ENCODE results near the gene PTPRCAP. TPM values are rescaled to one million over a fixed set of nuclear protein-coding genes. Genes with fewer than 3 reads are reported as not detected.

The PTPRCAP gene
- total RNA-seq, 2 experiments from 2014 or later = 351 to 371 TPM

DNA sequence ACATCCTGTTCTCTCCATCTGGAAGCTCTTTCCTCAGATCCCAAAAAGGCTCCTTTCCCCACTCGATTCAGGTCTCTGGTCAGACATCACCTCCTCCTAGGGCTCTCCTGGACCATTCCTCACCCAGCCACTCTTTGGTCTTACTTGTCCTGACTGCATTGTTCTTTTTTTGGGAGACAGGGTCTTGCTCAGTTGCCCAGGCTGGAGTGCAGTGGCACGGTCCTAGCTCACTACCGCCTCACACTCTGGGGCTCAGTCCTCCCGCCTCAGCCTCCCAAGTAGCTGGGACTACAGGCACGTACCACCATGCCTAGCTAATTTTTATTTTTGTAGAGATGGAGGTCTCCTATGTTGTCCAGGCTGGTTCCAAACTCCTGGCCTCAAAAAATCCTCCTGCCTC, 8.0 kb upstream of the PTPRCAP start:
- H3K4me1 Mint-ChIP-seq = peaks cover 33% of the 10 kb centered on the region
- H3K9me3 Mint-ChIP-seq = no peaks in the 10 kb centered on the region
- POLR2A ChIA-PET = interaction anchor here (0.6 to 1.9 kb wide), 3 partner anchors 8 to 147 kb away, joined by 3 to 6 read pairs (median 3); partner anchors contain the start of gene PTPRCAP
- peaks cover 5% of the 10 kb centered on the region for H3K27me3 Mint-ChIP-seq
- DNase-seq (no peak), ATAC-seq (ENCODE audit: low read depth) (no peak)
- H3K36me3 Mint-ChIP-seq = no peaks in the 10 kb centered on the region
- peak overlapping the region; percentile 81 for H3K4me3 Mint-ChIP-seq
- H3K27ac Mint-ChIP-seq = peak overlapping the region; percentile 86

DNA sequence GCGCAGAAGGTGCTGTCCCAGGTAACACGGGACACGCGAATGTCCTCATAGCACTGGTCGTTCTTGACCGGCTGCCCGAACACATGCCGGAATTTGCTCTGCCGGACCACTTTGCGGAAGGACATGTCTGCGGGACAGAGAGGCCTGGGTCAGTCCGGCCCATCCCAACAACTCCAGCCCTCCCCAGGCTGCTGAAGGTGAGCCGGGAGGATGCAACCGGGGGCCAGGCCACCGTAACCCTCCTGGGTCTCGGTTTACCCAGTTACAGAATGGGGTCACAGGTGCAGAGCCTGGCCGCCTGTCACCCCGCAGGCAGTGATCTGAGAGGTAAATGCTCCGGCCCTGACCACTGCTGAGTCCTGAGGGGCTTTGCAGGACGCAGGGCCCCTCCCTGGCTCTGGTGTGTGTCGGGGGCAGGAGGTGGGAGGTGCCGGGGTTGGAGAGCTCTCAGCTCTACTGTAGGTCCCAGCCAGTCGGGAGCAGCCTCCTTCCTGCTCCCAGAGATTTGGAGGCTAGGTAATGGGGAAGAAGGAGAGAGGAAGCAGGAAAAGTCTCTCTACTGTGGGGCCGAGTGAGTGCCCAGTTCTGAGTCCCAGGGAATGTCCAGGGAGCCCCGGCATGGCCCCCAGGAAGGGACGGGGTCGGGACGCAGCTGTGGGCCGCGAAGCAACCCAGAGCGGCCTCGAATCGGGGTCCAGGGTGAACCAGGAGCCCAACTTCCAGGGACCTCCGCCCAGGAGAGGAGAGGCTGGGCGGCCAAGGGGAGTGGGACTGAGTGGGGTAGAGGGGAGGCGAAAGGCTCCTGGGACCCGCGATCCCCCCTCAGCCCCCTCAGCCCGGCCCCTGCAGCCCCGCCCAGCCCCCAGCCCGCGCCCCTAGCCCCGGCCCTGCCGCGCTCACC, 5.3 kb upstream of the PTPRCAP start:
- Mint-ChIP-seq H3K4me1 (peaks cover 46% of the 10 kb centered on the region), H3K27me3 (no peaks in the 10 kb centered on the region), H3K36me3 (peaks cover 11% of the 10 kb centered on the region), H3K9me3 (no peaks in the 10 kb centered on the region), H3K27ac (peak overlapping the region; percentile 87), H3K4me3 (peak overlapping the region; percentile 61)
- DNase-seq (no peak), ATAC-seq (ENCODE audit: low read depth) (no peak)
- POLR2A ChIA-PET = interaction anchor here (0.8 to 2.7 kb wide), 7 partner anchors 8 to 50 kb away, joined by 3 to 9 read pairs (median 3); partner anchors contain the start of genes AIP and TBC1D10C

DNA sequence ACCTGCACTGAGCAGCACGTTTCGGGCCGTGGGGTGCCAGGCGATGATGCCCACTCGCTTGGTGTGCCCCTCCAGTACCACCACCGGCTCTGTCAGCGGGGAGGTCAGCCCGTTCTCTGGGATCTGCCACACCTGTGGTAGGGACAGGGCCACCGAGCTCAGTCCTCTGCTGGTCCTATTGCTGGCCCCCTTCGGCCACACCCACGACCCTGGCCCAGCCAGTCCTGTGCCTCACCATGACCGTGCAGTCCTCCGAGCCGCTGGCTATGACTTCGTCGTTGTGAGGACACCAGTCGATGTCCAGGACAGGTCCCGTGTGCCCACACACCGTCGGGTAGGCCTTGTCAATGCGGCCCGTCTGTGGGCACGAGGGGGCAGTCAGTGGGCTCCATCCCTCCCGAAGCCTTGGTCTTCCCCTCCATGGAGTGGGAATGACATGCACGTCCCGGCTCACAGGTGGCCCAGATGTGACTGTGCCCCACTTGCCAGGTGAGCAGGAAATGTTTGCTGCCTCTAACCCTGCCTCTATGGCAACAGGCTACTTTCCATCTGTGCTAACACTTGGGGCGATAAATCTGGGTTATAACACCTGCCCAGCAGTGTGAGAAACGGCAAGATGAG, 4.4 kb upstream of the PTPRCAP start:
- no peak for ATAC-seq (ENCODE audit: low read depth)

DNA sequence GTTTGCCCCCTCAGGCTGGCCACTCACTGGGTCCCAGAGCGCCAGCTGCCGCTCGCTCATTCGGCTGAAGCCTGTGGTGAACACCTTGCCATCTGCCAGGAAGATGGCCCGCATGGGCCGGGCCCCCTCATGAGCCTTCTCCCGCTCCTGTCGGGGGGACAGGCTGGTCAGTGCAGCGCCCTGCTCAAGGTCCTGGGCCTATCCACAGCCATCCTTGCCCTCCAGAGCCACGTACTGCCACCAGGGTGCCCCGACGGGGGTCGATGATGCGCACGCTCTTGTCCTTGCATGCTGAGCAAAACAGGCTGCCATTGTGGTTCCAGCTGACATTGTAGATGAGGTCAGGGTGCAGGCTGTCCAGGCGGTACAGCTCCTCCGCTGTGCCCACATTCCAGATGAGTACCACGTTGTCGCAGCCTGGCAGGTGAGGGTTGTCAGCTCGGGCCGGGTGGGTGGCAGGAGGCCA, 3.6 kb upstream of the PTPRCAP start:
- Mint-ChIP-seq H3K9me3 (no peaks in the 10 kb centered on the region), H3K4me1 (peaks cover 44% of the 10 kb centered on the region), H3K4me3 (peak overlapping the region; percentile 37), H3K36me3 (peaks cover 20% of the 10 kb centered on the region), H3K27ac (peak overlapping the region; percentile 96), H3K27me3 (no peaks in the 10 kb centered on the region)
- POLR2A ChIA-PET = interaction anchor here (0.8 to 16.3 kb wide), 8 partner anchors 10 to 42 kb away, joined by 4 to 491 read pairs (median 5); partner anchors contain the start of genes AIP, CARNS1, PPP1CA and RPS6KB2
- DNase-seq (no peak), ATAC-seq (ENCODE audit: low read depth) (no peak)

More for the DNA sequence above, 4.4 kb upstream of the PTPRCAP start:
- Mint-ChIP-seq H3K4me1 (peaks cover 46% of the 10 kb centered on the region), H3K9me3 (no peaks in the 10 kb centered on the region), H3K4me3 (no peak overlapping the region), H3K27me3 (no peaks in the 10 kb centered on the region), H3K36me3 (peaks cover 14% of the 10 kb centered on the region), H3K27ac (peak overlapping the region; percentile 87)
- DNase-seq = no peak
- POLR2A ChIA-PET = interaction anchor here (1.4 to 16.3 kb wide), 7 partner anchors 11 to 42 kb away, joined by 4 to 491 read pairs (median 6); partner anchors contain the start of genes AIP, CARNS1, PPP1CA and TBC1D10C

DNA sequence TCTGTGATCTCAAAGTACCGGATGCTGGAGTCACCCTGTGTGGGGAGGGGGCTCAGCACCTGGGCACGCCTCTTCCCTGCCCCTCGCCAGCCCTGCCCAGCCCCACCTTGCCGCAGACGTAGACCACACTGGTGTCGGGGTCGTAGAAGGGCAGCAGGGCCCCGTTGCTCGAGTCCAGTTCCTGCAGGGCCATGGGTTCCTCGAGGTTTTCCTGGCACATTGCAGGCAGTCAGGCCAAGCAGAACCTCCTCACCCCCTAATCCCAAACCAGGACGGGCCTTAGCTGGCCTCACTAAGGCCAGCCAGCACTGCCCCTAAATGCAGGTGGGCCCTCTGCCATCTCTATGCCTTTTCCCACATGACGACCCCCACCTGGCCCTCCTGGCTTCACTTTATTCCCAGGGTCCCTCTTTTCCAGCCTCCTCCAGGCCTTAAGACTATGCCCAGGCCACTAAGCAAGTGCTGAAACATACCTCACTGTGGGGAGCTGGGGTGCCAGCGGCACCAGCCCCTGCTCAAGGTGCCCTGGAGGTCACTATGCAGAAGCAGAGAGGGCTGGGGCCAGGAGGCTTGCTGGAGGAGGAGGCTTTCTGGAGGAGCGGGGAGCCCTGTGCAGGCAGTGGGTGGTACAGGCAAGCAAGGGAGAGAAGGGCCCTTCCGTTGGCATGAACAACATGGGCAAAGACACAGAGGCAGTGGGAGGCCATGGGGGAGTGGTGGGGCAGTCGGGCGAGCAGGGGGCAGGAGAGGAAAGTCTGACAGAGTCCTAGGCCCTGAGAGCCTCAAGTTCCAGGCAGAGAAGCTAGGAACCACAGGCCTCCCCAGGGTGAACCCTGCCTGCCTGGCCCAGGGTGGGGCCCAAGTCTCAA, 3.0 kb upstream of the PTPRCAP start:
- peaks cover 39% of the 10 kb centered on the region for H3K4me1 Mint-ChIP-seq
- DNase-seq (no peak), ATAC-seq (ENCODE audit: low read depth) (no peak)
- H3K27me3 Mint-ChIP-seq = no peaks in the 10 kb centered on the region
- H3K4me3 Mint-ChIP-seq = peak overlapping the region; percentile 98
- H3K27ac Mint-ChIP-seq = peak overlapping the region; percentile 96
- no peaks in the 10 kb centered on the region for H3K9me3 Mint-ChIP-seq
- POLR2A ChIA-PET = interaction anchor here (0.8 to 16.3 kb wide), 9 partner anchors 9 to 49 kb away, joined by 4 to 491 read pairs (median 6); partner anchors contain the start of genes AIP, CARNS1, PPP1CA and RAD9A
- H3K36me3 Mint-ChIP-seq = peaks cover 25% of the 10 kb centered on the region

DNA sequence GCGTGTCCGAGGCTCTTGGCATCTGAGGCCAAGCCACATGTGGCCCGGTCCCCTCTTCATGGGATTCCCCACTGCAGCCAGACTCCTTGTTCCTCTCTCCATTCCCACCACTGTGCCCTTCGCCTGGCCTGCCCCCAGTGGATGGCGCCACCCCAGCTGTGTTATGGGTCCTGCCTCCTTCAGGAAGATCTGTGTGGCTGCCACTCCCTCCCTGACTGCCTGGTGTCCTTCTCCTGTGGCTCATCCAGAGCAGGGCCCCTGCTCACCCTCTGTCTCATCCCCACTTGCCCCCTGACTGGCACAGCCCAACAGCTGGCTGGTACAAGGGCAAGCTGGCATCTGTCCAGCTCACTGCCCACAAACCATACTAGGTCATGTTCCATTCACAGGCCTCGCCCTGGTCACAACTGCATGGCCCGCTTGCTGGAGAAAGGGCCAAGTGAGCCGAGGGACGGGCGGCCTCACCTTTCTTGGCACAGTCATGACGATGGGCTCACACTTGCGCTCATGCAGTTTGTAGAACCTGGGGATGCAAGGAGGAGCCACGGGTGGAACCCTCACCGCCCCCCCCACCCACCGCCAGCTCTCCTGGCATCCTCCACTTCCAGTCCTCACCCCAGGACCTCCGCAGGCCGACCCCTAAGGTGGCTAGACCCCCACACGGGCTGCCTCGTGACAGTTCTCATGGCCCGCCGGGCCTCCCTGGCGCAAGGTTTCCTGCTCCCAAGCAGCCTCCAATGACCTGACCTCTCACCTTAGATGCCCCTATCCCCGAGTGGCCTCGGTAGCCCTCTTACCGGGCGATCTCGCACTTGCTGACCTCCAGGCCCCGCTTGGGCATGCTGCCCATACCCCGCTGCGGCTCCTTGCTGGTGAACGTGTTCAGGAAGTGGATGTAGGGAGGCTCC, 2.1 kb upstream of the PTPRCAP start:
- Mint-ChIP-seq H3K4me3 (peak overlapping the region; percentile 98), H3K27me3 (no peaks in the 10 kb centered on the region), H3K27ac (peak overlapping the region; percentile 96), H3K9me3 (no peaks in the 10 kb centered on the region), H3K36me3 (peaks cover 29% of the 10 kb centered on the region), H3K4me1 (peaks cover 34% of the 10 kb centered on the region)
- POLR2A ChIA-PET = interaction anchor here (0.5 to 16.3 kb wide), 13 partner anchors 8 to 207 kb away, joined by 5 to 491 read pairs (median 39); partner anchors contain the start of genes AIP, CARNS1, PITPNM1 and PPP1CA
- DNase-seq (peak; percentile 61), ATAC-seq (ENCODE audit: low read depth) (no peak)

DNA sequence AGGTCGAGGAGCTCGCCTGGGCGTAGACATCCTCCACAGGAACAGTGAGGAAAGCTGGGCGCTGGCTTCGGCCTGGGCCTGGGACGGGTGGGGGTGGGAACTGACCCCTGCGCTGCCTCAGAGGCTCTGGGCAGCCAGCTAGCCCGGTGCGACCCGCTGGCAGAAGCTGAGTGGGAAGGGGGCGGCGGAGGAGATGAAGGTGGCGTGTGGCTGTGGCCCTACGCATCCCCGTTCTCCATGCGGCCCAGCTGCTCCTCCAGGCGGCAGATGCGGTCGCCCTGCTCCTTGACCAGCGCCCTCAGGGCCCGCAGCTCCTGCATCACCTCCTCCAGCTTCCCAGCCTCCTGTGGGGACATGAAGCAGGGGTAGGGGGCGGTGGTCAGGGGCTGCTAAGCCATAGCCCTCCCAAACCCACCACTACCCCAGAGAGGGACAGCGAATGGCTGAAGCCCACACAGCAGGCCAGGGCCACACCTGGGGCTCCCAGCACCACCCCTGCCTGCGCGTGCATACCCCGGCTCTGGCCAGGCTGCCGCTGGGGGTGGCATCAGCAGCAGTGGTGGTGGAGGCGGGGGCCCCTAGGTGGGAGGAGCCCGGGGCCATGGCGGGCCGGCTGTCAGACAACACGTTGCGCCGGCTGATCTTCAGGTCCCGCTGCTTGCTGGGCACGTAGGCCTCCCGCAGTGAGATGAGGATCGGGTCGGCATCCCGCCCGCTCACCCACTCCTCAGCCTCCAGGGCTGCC, 848 bp upstream of the PTPRCAP start:
- DNase-seq (peak; percentile 86), ATAC-seq (ENCODE audit: low read depth) (peak; percentile 43)
- Mint-ChIP-seq H3K4me1 (peaks cover 35% of the 10 kb centered on the region), H3K9me3 (no peaks in the 10 kb centered on the region), H3K27ac (peak overlapping the region; percentile 96), H3K4me3 (peak overlapping the region; percentile 98), H3K27me3 (no peaks in the 10 kb centered on the region), H3K36me3 (peaks cover 29% of the 10 kb centered on the region)
- POLR2A ChIA-PET = interaction anchor here (0.6 to 16.3 kb wide), 25 partner anchors 7 to 210 kb away, joined by 3 to 491 read pairs (median 8); partner anchors contain the start of genes AIP, ANKRD13D, CABP4 and CARNS1

DNA sequence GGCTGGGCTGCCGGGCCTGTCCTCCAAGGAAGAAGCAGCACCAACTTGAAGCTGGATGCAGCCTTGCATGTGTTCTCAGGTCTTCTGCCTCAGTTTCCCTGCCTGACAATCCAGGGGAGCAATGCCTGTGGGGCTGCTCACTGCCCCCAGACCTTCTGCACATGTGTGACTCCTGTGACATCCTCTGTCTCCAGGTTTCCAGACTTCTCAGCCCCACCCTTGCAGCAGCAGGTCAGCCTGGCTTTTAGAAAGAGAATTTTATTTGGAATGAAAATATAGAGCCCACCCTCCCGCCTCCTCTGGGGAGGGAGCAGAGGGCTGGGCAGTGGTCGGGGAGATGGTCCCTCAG, 301 bp upstream of the PTPRCAP start:
- POLR2A ChIA-PET = interaction anchor here (0.7 to 16.3 kb wide), 25 partner anchors 8 to 211 kb away, joined by 3 to 491 read pairs (median 8); partner anchors contain the start of genes AIP, ANKRD13D, CABP4 and CARNS1
- peak overlapping the region; percentile 96 for H3K27ac Mint-ChIP-seq

DNA sequence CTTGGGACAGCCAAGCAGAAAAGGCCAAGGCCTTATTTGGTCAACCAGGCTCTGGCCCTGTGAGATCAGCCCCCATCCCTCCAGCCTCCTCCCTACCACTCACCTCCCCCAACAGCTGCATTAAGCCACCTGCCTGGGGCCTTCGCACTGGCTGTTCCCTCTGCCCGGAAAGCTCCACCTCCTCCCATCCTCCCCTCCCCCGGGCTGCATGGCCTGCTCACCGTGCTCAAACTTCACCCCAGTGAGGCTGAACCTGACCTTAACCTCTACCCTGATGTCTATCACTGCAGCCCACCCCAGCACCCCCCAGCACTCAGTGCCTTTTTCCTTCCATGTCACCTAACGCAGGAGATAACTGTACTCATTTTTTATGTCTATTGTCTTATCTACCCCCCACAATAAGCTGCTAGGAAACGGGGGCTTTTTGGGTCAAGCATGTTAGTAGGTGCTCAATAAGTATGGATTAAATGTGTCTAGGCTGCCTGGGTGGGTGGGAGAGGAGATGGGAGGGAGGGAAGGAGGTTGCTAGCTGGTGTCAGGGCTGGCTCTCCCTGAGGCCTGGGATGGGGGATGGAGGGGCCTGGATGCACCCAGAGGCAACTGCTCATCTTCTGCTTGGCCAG, 912 bp downstream of the PTPRCAP start:
- Mint-ChIP-seq H3K4me1 (peaks cover 47% of the 10 kb centered on the region), H3K4me3 (peak overlapping the region; percentile 98), H3K27ac (peak overlapping the region; percentile 96), H3K9me3 (no peaks in the 10 kb centered on the region), H3K27me3 (no peaks in the 10 kb centered on the region), H3K36me3 (peaks cover 37% of the 10 kb centered on the region)
- ATAC-seq (ENCODE audit: low read depth) (peak; percentile 40), DNase-seq (peak; percentile 79)
- POLR2A ChIA-PET = interaction anchor here (0.6 to 16.3 kb wide), 24 partner anchors 8 to 213 kb away, joined by 3 to 491 read pairs (median 9); partner anchors contain the start of genes ACY3, AIP, CABP4 and CARNS1

More for the DNA sequence above, 301 bp upstream of the PTPRCAP start:
- no peaks in the 10 kb centered on the region for H3K27me3 Mint-ChIP-seq
- DNase-seq (no peak), ATAC-seq (ENCODE audit: low read depth) (no peak)
- peaks cover 38% of the 10 kb centered on the region for H3K4me1 Mint-ChIP-seq
- no peaks in the 10 kb centered on the region for H3K9me3 Mint-ChIP-seq
- H3K4me3 Mint-ChIP-seq = peak overlapping the region; percentile 98
- H3K36me3 Mint-ChIP-seq = peaks cover 29% of the 10 kb centered on the region

DNA sequence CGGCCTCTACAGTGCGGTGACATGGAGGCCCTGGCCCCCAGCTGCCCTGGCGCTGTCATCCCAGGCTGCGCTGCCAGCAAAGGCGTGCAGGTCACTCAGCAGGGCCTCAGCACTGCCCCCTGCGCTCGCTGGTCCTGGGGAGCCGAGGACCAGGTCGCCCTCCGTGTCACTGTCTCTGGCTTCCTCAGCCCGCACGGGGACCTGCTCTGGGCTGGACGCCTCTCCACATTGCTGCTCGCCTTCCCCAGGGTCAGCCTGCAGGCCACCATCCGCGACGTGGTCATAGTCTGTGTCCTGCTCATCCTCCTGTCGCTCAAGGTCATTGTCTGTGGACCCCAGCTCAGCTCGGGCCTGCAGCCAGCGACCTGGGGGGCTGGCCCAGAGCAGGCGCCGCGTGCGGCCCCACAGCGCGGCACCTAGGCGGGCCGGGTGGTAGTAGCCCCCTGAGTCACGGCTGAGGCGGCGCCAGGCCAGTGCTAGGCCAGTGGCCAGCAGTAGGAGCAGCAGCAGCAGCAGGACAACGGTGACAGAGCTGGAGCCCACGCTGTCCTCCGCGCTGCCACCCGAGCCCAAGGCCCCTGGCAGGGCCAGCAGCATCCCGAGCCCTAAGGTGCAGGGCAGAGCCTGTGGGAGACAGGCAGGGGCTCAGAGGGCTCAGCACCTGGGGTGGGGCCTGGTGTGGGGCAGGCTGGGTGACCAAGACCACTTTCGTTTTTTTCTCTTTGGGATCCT, 1.6 kb downstream of the PTPRCAP start:
- DNase-seq (peak; percentile 56), ATAC-seq (ENCODE audit: low read depth) (peak; percentile 4)
- Mint-ChIP-seq H3K4me3 (peak overlapping the region; percentile 98), H3K27me3 (no peaks in the 10 kb centered on the region), H3K36me3 (peaks cover 37% of the 10 kb centered on the region), H3K27ac (peak overlapping the region; percentile 96), H3K4me1 (peaks cover 45% of the 10 kb centered on the region), H3K9me3 (no peaks in the 10 kb centered on the region)
- POLR2A ChIA-PET = interaction anchor here (0.5 to 16.3 kb wide), 17 partner anchors 7 to 214 kb away, joined by 3 to 491 read pairs (median 32); partner anchors contain the start of genes ACY3, AIP, CARNS1 and PITPNM1
